DOHH2 (cell line): ENCODE results near the gene PDE1C.

Experiments
- H3F3A ChIP-seq: fragments of 200-600 bp; sonication (generic), shearing (Covaris generic); 2 replicates; pipeline ENCODE4 v1.6.0; 2016; ENCODE audit warnings: antibody characterized with exemption, mild to moderate bottlenecking; ENCODE audit not compliant: control insufficient read depth, insufficient read depth
- H3K27ac ChIP-seq: fragments of 200-600 bp; sonication (generic); 2 replicates; pipeline ENCODE4 v1.5.1; 2014; ENCODE audit warnings: low read depth, mild to moderate bottlenecking, low read length, moderate library complexity
- H3K27me3 ChIP-seq: fragments of 200-600 bp; sonication (generic); 2 replicates; pipeline ENCODE4 v1.6.1; 2014; ENCODE audit warnings: mild to moderate bottlenecking, low read length, mixed read lengths; ENCODE audit not compliant: control insufficient read depth
- H3K36me3 ChIP-seq: fragments of 200-600 bp; sonication (generic); 2 replicates; pipeline ENCODE4 v1.6.1; 2014; ENCODE audit warnings: mild to moderate bottlenecking, low read length, moderate library complexity, mixed read lengths; ENCODE audit not compliant: control insufficient read depth
- H3K4me1 ChIP-seq: fragments of 200-600 bp; sonication (generic); 2 replicates; pipeline ENCODE4 v1.6.1; 2014; ENCODE audit warnings: mild to moderate bottlenecking, low read length, mixed read lengths; ENCODE audit not compliant: control insufficient read depth
- H3K4me2 ChIP-seq: fragments of 200-600 bp; sonication (generic); 2 replicates; pipeline ENCODE4 v1.6.0; 2014; ENCODE audit warnings: mild to moderate bottlenecking, low read length, moderate library complexity
- H3K4me3 ChIP-seq: fragments of 200-600 bp; sonication (generic); 2 replicates; pipeline ENCODE4 v1.5.1; 2014; ENCODE audit warnings: mild to moderate bottlenecking, low read length, mixed read lengths
- H3K79me2 ChIP-seq: fragments of 200-600 bp; sonication (generic); 2 replicates; pipeline ENCODE4 v1.6.1; 2014; ENCODE audit warnings: mild to moderate bottlenecking, low read length, mixed read lengths; ENCODE audit not compliant: control insufficient read depth
- H3K9me2 ChIP-seq: fragments of 200-600 bp; sonication (generic); replicated peaks from 2 replicates; pipeline ENCODE4 v1.6.1; 2014; ENCODE audit warnings: mild to moderate bottlenecking, low read length, mixed read lengths; ENCODE audit not compliant: control insufficient read depth
- H3K9me3 ChIP-seq: fragments of 200-600 bp; sonication (generic); 2 replicates; pipeline ENCODE4 v1.6.1; 2014; ENCODE audit warnings: antibody characterized with exemption, low read length, mixed read lengths; ENCODE audit not compliant: control insufficient read depth, insufficient read depth
- H4K20me1 ChIP-seq: fragments of 200-600 bp; sonication (generic); 2 replicates; pipeline ENCODE4 v1.6.0; 2014; ENCODE audit warnings: low read depth, mild to moderate bottlenecking, antibody characterized with exemption, low read length, moderate library complexity; ENCODE audit not compliant: control insufficient read depth, insufficient read depth
- EZH2phosphoT487 ChIP-seq: fragments of 200-600 bp; sonication (generic); IDR thresholded peaks from 2 replicates; pipeline ENCODE4 v1.6.1; 2017; ENCODE audit warnings: borderline replicate concordance, mild to moderate bottlenecking, antibody characterized with exemption, low read length, moderate library complexity, mixed read lengths
- TF ChIP-seq, protein P1 (sequence below): fragments of 200-600 bp; sonication (generic); IDR thresholded peaks from one replicate; pipeline ENCODE4 v1.5.1; 2014; ENCODE audit warnings: antibody characterized with exemption, mild to moderate bottlenecking, low read depth, low read length; ENCODE audit not compliant: poor library complexity, severe bottlenecking

Gene PDE1C

DNA sequence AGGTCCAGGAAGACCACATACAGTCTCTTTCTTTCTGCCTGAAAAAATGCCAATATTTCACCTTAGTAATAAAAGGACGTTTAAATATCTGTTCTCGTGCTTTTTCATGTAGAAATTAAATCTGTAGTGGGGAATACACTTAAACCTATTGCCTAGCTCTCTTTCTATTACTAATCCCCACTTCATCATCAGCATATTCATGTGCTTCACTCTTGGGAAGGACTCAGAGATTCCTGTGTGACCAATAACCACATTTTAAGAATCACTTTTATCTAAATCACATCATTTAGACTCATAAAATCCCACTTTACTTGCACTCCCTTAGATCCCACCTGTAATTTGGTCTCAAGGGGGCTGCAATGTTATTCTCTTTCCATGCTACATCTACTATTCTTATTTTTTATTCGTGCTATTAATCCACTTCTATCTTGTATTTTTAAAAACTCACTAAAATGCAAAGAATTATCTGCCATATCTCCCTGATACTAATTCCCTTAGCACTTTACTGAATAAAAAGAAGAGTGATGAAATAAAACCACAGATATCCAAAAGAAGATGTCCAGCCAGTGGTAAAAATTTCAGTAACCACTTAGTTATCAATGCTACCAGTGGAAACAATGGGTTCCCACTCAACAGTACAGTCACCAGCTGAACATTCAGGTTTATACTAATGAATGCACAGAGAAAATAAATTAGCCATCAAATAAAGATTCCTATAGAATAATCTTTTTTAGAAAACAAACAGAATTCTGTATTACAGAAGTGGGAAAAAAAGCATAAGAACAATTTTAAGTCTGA, 281.1 kb downstream of the PDE1C start:
- H3K36me3 ChIP-seq = no peaks in the 10 kb centered on the region
- no peak overlapping the region for H3K4me3 ChIP-seq
- no peaks in the 10 kb centered on the region for H3K9me2 ChIP-seq
- H3K79me2 ChIP-seq = no peaks in the 10 kb centered on the region
- H3K4me2 ChIP-seq = no peak overlapping the region
- no peak overlapping the region for H3K27ac ChIP-seq
- TF ChIP-seq, protein P1, sequence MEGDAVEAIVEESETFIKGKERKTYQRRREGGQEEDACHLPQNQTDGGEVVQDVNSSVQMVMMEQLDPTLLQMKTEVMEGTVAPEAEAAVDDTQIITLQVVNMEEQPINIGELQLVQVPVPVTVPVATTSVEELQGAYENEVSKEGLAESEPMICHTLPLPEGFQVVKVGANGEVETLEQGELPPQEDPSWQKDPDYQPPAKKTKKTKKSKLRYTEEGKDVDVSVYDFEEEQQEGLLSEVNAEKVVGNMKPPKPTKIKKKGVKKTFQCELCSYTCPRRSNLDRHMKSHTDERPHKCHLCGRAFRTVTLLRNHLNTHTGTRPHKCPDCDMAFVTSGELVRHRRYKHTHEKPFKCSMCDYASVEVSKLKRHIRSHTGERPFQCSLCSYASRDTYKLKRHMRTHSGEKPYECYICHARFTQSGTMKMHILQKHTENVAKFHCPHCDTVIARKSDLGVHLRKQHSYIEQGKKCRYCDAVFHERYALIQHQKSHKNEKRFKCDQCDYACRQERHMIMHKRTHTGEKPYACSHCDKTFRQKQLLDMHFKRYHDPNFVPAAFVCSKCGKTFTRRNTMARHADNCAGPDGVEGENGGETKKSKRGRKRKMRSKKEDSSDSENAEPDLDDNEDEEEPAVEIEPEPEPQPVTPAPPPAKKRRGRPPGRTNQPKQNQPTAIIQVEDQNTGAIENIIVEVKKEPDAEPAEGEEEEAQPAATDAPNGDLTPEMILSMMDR = no peak
- no peak for TF ChIP-seq EZH2phosphoT487
- H3K27me3 ChIP-seq = no peaks in the 10 kb centered on the region
- no peaks in the 10 kb centered on the region for H3K4me1 ChIP-seq
- H3K9me3 ChIP-seq = no peaks in the 10 kb centered on the region
- H3F3A ChIP-seq = no peaks in the 10 kb centered on the region
- H4K20me1 ChIP-seq = no peaks in the 10 kb centered on the region

DNA sequence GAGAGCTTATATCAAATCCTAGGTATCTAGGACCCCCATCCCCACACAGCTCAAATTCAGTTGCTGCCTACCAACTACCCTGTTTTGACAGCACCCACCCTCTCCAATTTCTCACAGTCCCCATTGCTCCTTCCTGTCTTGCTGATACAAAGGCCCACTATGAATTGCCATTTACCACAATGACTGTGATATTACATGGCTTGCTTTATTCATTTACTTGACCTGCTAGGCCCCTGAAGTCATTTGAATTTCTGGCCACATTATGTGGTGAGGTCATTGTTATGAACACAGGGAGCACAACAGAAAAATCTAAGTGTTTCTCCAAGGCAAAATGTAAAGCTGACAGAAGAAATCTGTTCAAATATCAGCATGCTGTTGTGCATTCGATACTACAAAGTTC, 281.8 kb downstream of the PDE1C start:
- no peaks in the 10 kb centered on the region for H3K4me1 ChIP-seq
- H4K20me1 ChIP-seq = no peaks in the 10 kb centered on the region
- TF ChIP-seq, protein P1 = no peak
- TF ChIP-seq EZH2phosphoT487 = no peak
- no peaks in the 10 kb centered on the region for H3F3A ChIP-seq
- H3K27ac ChIP-seq = no peak overlapping the region
- no peaks in the 10 kb centered on the region for H3K9me2 ChIP-seq
- H3K4me2 ChIP-seq = no peak overlapping the region
- no peak overlapping the region for H3K4me3 ChIP-seq
- H3K79me2 ChIP-seq = no peaks in the 10 kb centered on the region
- no peaks in the 10 kb centered on the region for H3K9me3 ChIP-seq
- no peaks in the 10 kb centered on the region for H3K36me3 ChIP-seq
- no peaks in the 10 kb centered on the region for H3K27me3 ChIP-seq

DNA sequence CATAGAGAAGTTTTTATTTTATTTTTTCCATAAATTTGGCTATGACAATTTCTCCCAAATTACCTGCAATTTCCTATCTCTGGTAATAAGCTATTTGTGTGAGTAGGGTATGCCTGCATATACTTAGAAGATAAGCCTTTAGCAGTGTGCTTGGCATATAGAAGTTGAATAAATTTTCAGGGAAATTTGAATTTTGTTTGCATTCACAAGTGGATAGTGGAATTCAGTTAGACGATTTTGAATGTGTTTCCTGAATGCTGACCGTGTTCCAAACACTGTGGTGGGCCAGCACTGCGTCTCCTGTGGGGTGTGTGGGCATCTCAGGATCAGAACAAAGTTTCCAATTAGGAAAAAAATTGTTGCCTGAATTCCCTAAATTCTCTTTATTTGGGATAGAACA, 283.9 kb downstream of the PDE1C start:
- Histone ChIP-seq H3K79me2 (no peaks in the 10 kb centered on the region), H3K9me2 (no peaks in the 10 kb centered on the region), H4K20me1 (no peaks in the 10 kb centered on the region), H3K4me3 (no peak overlapping the region), H3K36me3 (no peaks in the 10 kb centered on the region), H3K9me3 (no peaks in the 10 kb centered on the region), H3K27me3 (no peaks in the 10 kb centered on the region), H3F3A (no peaks in the 10 kb centered on the region), H3K4me2 (no peak overlapping the region), H3K27ac (no peak overlapping the region), H3K4me1 (no peaks in the 10 kb centered on the region)
- TF ChIP-seq, protein P1 = no peak
- no peak for TF ChIP-seq EZH2phosphoT487
